ENCODE data around the gene TTLL1. TPM values are rescaled to one million over a fixed set of nuclear protein-coding genes. Genes with fewer than 3 reads are reported as not detected.

Gene TTLL1
- polyA plus RNA-seq, 1 donor (not counting 4 experiments of a cell fraction or from before 2014, with no cell fraction given) = 3.5 TPM

- dilution Hi-C loops (cut with MboI; ENCODE audit: extremely low pct_ligation_motif_present, low sequenced_read_pairs) = no loop called here
Measured at GRCh38 chr22:43127166-43127908, 38.1 kb upstream of the TTLL1 start.

GRCh38 chr22:43126501-43127165 is 37.4 kb upstream of the TTLL1 start:
- dilution Hi-C loops (cut with MboI; ENCODE audit: extremely low pct_ligation_motif_present, low sequenced_read_pairs) = no loop called here
- FAIRE-seq = peak; percentile 88
- TF ChIP-seq, protein P1, sequence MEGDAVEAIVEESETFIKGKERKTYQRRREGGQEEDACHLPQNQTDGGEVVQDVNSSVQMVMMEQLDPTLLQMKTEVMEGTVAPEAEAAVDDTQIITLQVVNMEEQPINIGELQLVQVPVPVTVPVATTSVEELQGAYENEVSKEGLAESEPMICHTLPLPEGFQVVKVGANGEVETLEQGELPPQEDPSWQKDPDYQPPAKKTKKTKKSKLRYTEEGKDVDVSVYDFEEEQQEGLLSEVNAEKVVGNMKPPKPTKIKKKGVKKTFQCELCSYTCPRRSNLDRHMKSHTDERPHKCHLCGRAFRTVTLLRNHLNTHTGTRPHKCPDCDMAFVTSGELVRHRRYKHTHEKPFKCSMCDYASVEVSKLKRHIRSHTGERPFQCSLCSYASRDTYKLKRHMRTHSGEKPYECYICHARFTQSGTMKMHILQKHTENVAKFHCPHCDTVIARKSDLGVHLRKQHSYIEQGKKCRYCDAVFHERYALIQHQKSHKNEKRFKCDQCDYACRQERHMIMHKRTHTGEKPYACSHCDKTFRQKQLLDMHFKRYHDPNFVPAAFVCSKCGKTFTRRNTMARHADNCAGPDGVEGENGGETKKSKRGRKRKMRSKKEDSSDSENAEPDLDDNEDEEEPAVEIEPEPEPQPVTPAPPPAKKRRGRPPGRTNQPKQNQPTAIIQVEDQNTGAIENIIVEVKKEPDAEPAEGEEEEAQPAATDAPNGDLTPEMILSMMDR (optimal IDR thresholded peaks at IDR 0.05 in 1 of 3, IDR thresholded peaks at IDR 0.05 in 1 of 3, conservative IDR thresholded peaks at IDR 0.05 in 1 of 3; ENCODE audit: extremely low read depth in 1 of 3, insufficient read depth in 2 of 3, low read length in 3 of 3) = no peak
- no peak for TF ChIP-seq EZH2 (IDR thresholded peaks at IDR 0.05; ENCODE audit: low read length)
- peaks cover 31% of the 10 kb centered on the region for H3K4me1 ChIP-seq (ENCODE audit: control insufficient read depth, extremely low read depth, insufficient read depth, low read length)
- no peaks in the 10 kb centered on the region for H3K79me2 ChIP-seq (ENCODE audit: control insufficient read depth, insufficient read depth, low read length)
- H3K4me2 ChIP-seq (ENCODE audit: control insufficient read depth, extremely low read depth, insufficient read depth, low read depth, low read length) = peak overlapping the region; percentile 92
- H2AFZ ChIP-seq (ENCODE audit: control insufficient read depth, low read length) = no peak overlapping the region
- peak overlapping the region; percentile 83 for H3K9ac ChIP-seq (ENCODE audit: control insufficient read depth, extremely low read depth, insufficient read depth, low read length)
- H3K27ac ChIP-seq (ENCODE audit: control insufficient read depth, insufficient read depth, low read length) = peak overlapping the region; percentile 96
- H3K9me1 ChIP-seq (ENCODE audit: control insufficient read depth, extremely low read depth, insufficient read depth, low read length) = no peaks in the 10 kb centered on the region
- no peaks in the 10 kb centered on the region for H3K9me3 ChIP-seq (ENCODE audit: control insufficient read depth, low read depth, low read length)
- peaks cover 5 to 8% of the 10 kb centered on the region in 2 experiments for H3K36me3 ChIP-seq (ENCODE audit: control insufficient read depth in 2 of 2, extremely low read depth in 1 of 2, insufficient read depth in 2 of 2, low read length in 2 of 2)
- no peaks in the 10 kb centered on the region for H4K20me1 ChIP-seq (ENCODE audit: control insufficient read depth, extremely low read depth, insufficient read depth, low read length)
- no peaks in the 10 kb centered on the region for H3K27me3 ChIP-seq (ENCODE audit: control insufficient read depth, extremely low read depth, insufficient read depth, low read length)
- H3K4me3 ChIP-seq (ENCODE audit: control insufficient read depth in 2 of 3, extremely low read depth in 1 of 3, insufficient read depth in 2 of 3, low read depth in 1 of 3, low read length in 3 of 3) = peak overlapping the region; percentile 1 to 57 (median 48)
- DNase-seq (ENCODE audit: low read depth, low spot score) = peak; percentile 89

More at GRCh38 chr22:43127166-43127908, 38.1 kb upstream of the TTLL1 start:
- H3K4me3 ChIP-seq (ENCODE audit: control insufficient read depth in 2 of 3, extremely low read depth in 1 of 3, insufficient read depth in 2 of 3, low read depth in 1 of 3, low read length in 3 of 3) = peak overlapping the region; percentile 1 to 57 (median 48)
- no peaks in the 10 kb centered on the region for H3K9me1 ChIP-seq (ENCODE audit: control insufficient read depth, extremely low read depth, insufficient read depth, low read length)
- no peak for TF ChIP-seq EZH2 (IDR thresholded peaks at IDR 0.05; ENCODE audit: low read length)
- TF ChIP-seq, protein P1 (optimal IDR thresholded peaks at IDR 0.05 in 1 of 3, IDR thresholded peaks at IDR 0.05 in 1 of 3, conservative IDR thresholded peaks at IDR 0.05 in 1 of 3; ENCODE audit: extremely low read depth in 1 of 3, insufficient read depth in 2 of 3, low read length in 3 of 3) = no peak
- FAIRE-seq = peak; percentile 69
- H3K9ac ChIP-seq (ENCODE audit: control insufficient read depth, extremely low read depth, insufficient read depth, low read length) = peak overlapping the region; percentile 83
- H2AFZ ChIP-seq (ENCODE audit: control insufficient read depth, low read length) = peak overlapping the region; percentile 22
- peaks cover 31% of the 10 kb centered on the region for H3K4me1 ChIP-seq (ENCODE audit: control insufficient read depth, extremely low read depth, insufficient read depth, low read length)
- H3K4me2 ChIP-seq (ENCODE audit: control insufficient read depth, extremely low read depth, insufficient read depth, low read depth, low read length) = peak overlapping the region; percentile 92
- no peaks in the 10 kb centered on the region for H4K20me1 ChIP-seq (ENCODE audit: control insufficient read depth, extremely low read depth, insufficient read depth, low read length)
- peaks cover 10% of the 10 kb centered on the region in 2 experiments for H3K36me3 ChIP-seq (ENCODE audit: control insufficient read depth in 2 of 2, extremely low read depth in 1 of 2, insufficient read depth in 2 of 2, low read length in 2 of 2)
- peak; percentile 73 for DNase-seq (ENCODE audit: low read depth, low spot score)
- no peaks in the 10 kb centered on the region for H3K27me3 ChIP-seq (ENCODE audit: control insufficient read depth, extremely low read depth, insufficient read depth, low read length)
- no peaks in the 10 kb centered on the region for H3K9me3 ChIP-seq (ENCODE audit: control insufficient read depth, low read depth, low read length)
- H3K27ac ChIP-seq (ENCODE audit: control insufficient read depth, insufficient read depth, low read length) = peak overlapping the region; percentile 96
- H3K79me2 ChIP-seq (ENCODE audit: control insufficient read depth, insufficient read depth, low read length) = no peaks in the 10 kb centered on the region
